ENCODE measurements around the gene DNAJB5. TPM values are rescaled to one million over a fixed set of nuclear protein-coding genes. Genes with fewer than 3 reads are reported as not detected.

DNAJB5 gene
- total RNA-seq, 2 donors from 2014 or later = 19.8 to 40.1 TPM

- Mint-ChIP-seq H3K9me3 (no peaks in the 10 kb centered on the region), H3K4me3 (peak within 1 kb of the TSS; percentile 62), H3K4me1 (peaks cover 18% of the 10 kb centered on the region), H3K27me3 (ENCODE audit: insufficient read depth) (peaks cover 56% of the 10 kb centered on the region), H3K27ac (no peak within 1 kb of the TSS), H3K36me3 (ENCODE audit: low read depth) (no peaks in the 10 kb centered on the region)
- no peak within 1 kb of the TSS for H3K9ac ChIP-seq (ENCODE audit: extremely low read depth, low read length, poor library complexity, severe bottlenecking)
- no peaks in the 10 kb centered on the region for H3K36me3 ChIP-seq (ENCODE audit: control insufficient read depth, insufficient read depth, low read length)
- peak; percentile 77 for DNase-seq
- peak within 1 kb of the TSS; percentile 77 for H3K4me3 ChIP-seq (ENCODE audit: low read length)
- H3K9me3 ChIP-seq (ENCODE audit: control insufficient read depth, low read length) = no peaks in the 10 kb centered on the region
- peak; percentile 37 for TF ChIP-seq CTCF (conservative IDR thresholded peaks at IDR 0.05)
- 0 to 1% methylated on average over 7 to 116 of the region's 116 CpGs for WGBS, 2 experiments (ENCODE audit: insufficient coverage in 1 of 2, insufficient read length in 1 of 2)
- H3K4me1 ChIP-seq (ENCODE audit: control insufficient read depth, insufficient read depth, low read length) = peaks cover 8% of the 10 kb centered on the region
- peaks cover 35% of the 10 kb centered on the region for H3K27me3 ChIP-seq (ENCODE audit: control insufficient read depth, insufficient read depth, low read length, poor library complexity, severe bottlenecking)
- no peak within 1 kb of the TSS for H3K27ac ChIP-seq (ENCODE audit: low read depth, low read length)
These were observed 31.8 kb upstream of the DNAJB5 start, which contains the start of gene PHF24 for GRCh38 chr9:34957492-34958410. Gene PHF24 (plus strand): TSS chr9:34958285. CDS start chr9:34971299, 13,014 bp downstream.

GRCh38 chr9:34958411-34958982 is 31.0 kb upstream of the DNAJB5 start:
- no peaks in the 10 kb centered on the region for H3K9me3 ChIP-seq (ENCODE audit: control insufficient read depth, low read length)
- WGBS, 2 experiments (ENCODE audit: insufficient coverage in 1 of 2, insufficient read length in 1 of 2) = 25 to 46% methylated on average over 7 to 21 of the region's 21 CpGs

GRCh38 chr9:34959461-34959860 is 30.1 kb upstream of the DNAJB5 start:
- no peak for TF ChIP-seq CTCF (conservative IDR thresholded peaks at IDR 0.05)
- Histone ChIP-seq H3K4me3 (ENCODE audit: low read length) (no peak overlapping the region), H3K4me1 (ENCODE audit: control insufficient read depth, insufficient read depth, low read length) (peaks cover 11% of the 10 kb centered on the region), H3K27me3 (ENCODE audit: control insufficient read depth, insufficient read depth, low read length, poor library complexity, severe bottlenecking) (peaks cover 35% of the 10 kb centered on the region), H3K9me3 (ENCODE audit: control insufficient read depth, low read length) (no peaks in the 10 kb centered on the region), H3K27ac (ENCODE audit: low read depth, low read length) (no peak overlapping the region), H3K36me3 (ENCODE audit: control insufficient read depth, insufficient read depth, low read length) (no peaks in the 10 kb centered on the region), H3K9ac (ENCODE audit: extremely low read depth, low read length, poor library complexity, severe bottlenecking) (no peak overlapping the region)
- DNase-seq = no peak
- Mint-ChIP-seq H3K27ac (no peak overlapping the region), H3K36me3 (ENCODE audit: low read depth) (no peaks in the 10 kb centered on the region), H3K9me3 (no peaks in the 10 kb centered on the region), H3K4me1 (peaks cover 26% of the 10 kb centered on the region), H3K27me3 (ENCODE audit: insufficient read depth) (peaks cover 52% of the 10 kb centered on the region), H3K4me3 (no peak overlapping the region)
- 80 to 97% methylated on average over 1 to 4 of the region's 4 CpGs for WGBS, 2 experiments (ENCODE audit: insufficient coverage in 1 of 2, insufficient read length in 1 of 2)

More at GRCh38 chr9:34958411-34958982, 31.0 kb upstream of the DNAJB5 start:
- peaks cover 35% of the 10 kb centered on the region for H3K27me3 ChIP-seq (ENCODE audit: control insufficient read depth, insufficient read depth, low read length, poor library complexity, severe bottlenecking)
- H3K9ac ChIP-seq (ENCODE audit: extremely low read depth, low read length, poor library complexity, severe bottlenecking) = no peak overlapping the region
- Mint-ChIP-seq H3K4me1 (peaks cover 25% of the 10 kb centered on the region), H3K27me3 (ENCODE audit: insufficient read depth) (peaks cover 52% of the 10 kb centered on the region), H3K9me3 (no peaks in the 10 kb centered on the region), H3K4me3 (peak overlapping the region; percentile 53), H3K36me3 (ENCODE audit: low read depth) (no peaks in the 10 kb centered on the region), H3K27ac (no peak overlapping the region)
- H3K36me3 ChIP-seq (ENCODE audit: control insufficient read depth, insufficient read depth, low read length) = no peaks in the 10 kb centered on the region
- no peak overlapping the region for H3K27ac ChIP-seq (ENCODE audit: low read depth, low read length)
- peak overlapping the region; percentile 54 for H3K4me3 ChIP-seq (ENCODE audit: low read length)
- DNase-seq = no peak
- TF ChIP-seq CTCF (conservative IDR thresholded peaks at IDR 0.05) = no peak
- H3K4me1 ChIP-seq (ENCODE audit: control insufficient read depth, insufficient read depth, low read length) = peaks cover 11% of the 10 kb centered on the region

Data from endodermal cell (in vitro differentiated cells).